DLD1 (cell line): ENCODE measurements around the gene GOLGA2.
"Not testable (repeated sequence)": the region's sequence is repeated elsewhere in the genome, so short reads cannot be mapped to it uniquely, and the experiment has no call there.

Source experiments
- in situ Hi-C: cut with HindIII; loops from 2 replicates; pipeline ENCODE4 v1.10.0; 2017; ENCODE audit warnings: low sequenced_read_pairs

Gene GOLGA2

GRCh38 chr9:128296340-128297220, 20.8 kb upstream of the GOLGA2 start:
- in situ Hi-C loops, result no loop called here

GRCh38 chr9:128294142-128294541, 18.3 kb upstream of the GOLGA2 start:
- in situ Hi-C loops, result no loop called here

- in situ Hi-C loops, result no loop called here
Observed at GRCh38 chr9:128293091-128293490, 17.3 kb upstream of the GOLGA2 start.

GRCh38 chr9:128292009-128292408, 16.2 kb upstream of the GOLGA2 start:
- in situ Hi-C loops, result no loop called here

GRCh38 chr9:128288273-128289004, 12.6 kb upstream of the GOLGA2 start:
- in situ Hi-C loops, result no loop called here

GRCh38 chr9:128286440-128286839, 10.6 kb upstream of the GOLGA2 start:
- in situ Hi-C loops, result no loop called here

- in situ Hi-C loops, result no loop called here
Observed at GRCh38 chr9:128285033-128285784, 9.4 kb upstream of the GOLGA2 start.

GRCh38 chr9:128282500-128282899, 6.7 kb upstream of the GOLGA2 start:
- in situ Hi-C loops, result no loop called here

GRCh38 chr9:128280084-128280622, 4.3 kb upstream of the GOLGA2 start:
- in situ Hi-C loops, result no loop called here

GRCh38 chr9:128279088-128280073, 3.6 kb upstream of the GOLGA2 start:
- in situ Hi-C loops, result not testable (repeated sequence)

GRCh38 chr9:128276574-128277270, 915 bp upstream of the GOLGA2 start:
- in situ Hi-C loops, result no loop called here

- in situ Hi-C loops, result no loop called here
Observed at GRCh38 chr9:128276008-128276573, 284 bp upstream of the GOLGA2 start, which contains the start of gene SWI5. TSS of gene SWI5 (plus strand) at chr9:128276276.

- in situ Hi-C loops, result no loop called here
Observed at GRCh38 chr9:128274245-128274644, 1.6 kb downstream of the GOLGA2 start.

GRCh38 chr9:128271512-128271911, 4.3 kb downstream of the GOLGA2 start:
- in situ Hi-C loops, result no loop called here

- in situ Hi-C loops, result no loop called here
Observed at GRCh38 chr9:128271112-128271511, 4.7 kb downstream of the GOLGA2 start.

GRCh38 chr9:128266868-128267590, 8.8 kb downstream of the GOLGA2 start:
- in situ Hi-C loops, result no loop called here

GRCh38 chr9:128265348-128265847, 10.4 kb downstream of the GOLGA2 start:
- in situ Hi-C loops, result no loop called here

- in situ Hi-C loops, result no loop called here
Observed at GRCh38 chr9:128262687-128263086, 13.1 kb downstream of the GOLGA2 start.
